PC-9 (cell line): Measurements from ENCODE around the gene STXBP3.

Source experiments
- CTCF ChIP-seq: fragments of 200-600 bp; sonication (generic); conservative IDR thresholded peaks from 2 replicates; pipeline ENCODE4 v1.6.1; 2017; ENCODE audit warnings: mixed run types, antibody characterized with exemption, mild to moderate bottlenecking, moderate library complexity
- EZH2 ChIP-seq: fragments of 200-600 bp; sonication (generic); IDR thresholded peaks from 2 replicates; pipeline ENCODE4 v1.8.0; 2017; ENCODE audit warnings: antibody characterized with exemption, low read depth

GRCh38 chr1:108824051-108824450 lies 77.6 kb downstream of the STXBP3 start:
- TF ChIP-seq CTCF (no peak), EZH2 (no peak)
